ENCODE data around the gene CWC27.
A peak's percentile ranks its signal among the peaks of the same experiment; 100 is the strongest.

Gene CWC27, protein sequence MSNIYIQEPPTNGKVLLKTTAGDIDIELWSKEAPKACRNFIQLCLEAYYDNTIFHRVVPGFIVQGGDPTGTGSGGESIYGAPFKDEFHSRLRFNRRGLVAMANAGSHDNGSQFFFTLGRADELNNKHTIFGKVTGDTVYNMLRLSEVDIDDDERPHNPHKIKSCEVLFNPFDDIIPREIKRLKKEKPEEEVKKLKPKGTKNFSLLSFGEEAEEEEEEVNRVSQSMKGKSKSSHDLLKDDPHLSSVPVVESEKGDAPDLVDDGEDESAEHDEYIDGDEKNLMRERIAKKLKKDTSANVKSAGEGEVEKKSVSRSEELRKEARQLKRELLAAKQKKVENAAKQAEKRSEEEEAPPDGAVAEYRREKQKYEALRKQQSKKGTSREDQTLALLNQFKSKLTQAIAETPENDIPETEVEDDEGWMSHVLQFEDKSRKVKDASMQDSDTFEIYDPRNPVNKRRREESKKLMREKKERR

DNA sequence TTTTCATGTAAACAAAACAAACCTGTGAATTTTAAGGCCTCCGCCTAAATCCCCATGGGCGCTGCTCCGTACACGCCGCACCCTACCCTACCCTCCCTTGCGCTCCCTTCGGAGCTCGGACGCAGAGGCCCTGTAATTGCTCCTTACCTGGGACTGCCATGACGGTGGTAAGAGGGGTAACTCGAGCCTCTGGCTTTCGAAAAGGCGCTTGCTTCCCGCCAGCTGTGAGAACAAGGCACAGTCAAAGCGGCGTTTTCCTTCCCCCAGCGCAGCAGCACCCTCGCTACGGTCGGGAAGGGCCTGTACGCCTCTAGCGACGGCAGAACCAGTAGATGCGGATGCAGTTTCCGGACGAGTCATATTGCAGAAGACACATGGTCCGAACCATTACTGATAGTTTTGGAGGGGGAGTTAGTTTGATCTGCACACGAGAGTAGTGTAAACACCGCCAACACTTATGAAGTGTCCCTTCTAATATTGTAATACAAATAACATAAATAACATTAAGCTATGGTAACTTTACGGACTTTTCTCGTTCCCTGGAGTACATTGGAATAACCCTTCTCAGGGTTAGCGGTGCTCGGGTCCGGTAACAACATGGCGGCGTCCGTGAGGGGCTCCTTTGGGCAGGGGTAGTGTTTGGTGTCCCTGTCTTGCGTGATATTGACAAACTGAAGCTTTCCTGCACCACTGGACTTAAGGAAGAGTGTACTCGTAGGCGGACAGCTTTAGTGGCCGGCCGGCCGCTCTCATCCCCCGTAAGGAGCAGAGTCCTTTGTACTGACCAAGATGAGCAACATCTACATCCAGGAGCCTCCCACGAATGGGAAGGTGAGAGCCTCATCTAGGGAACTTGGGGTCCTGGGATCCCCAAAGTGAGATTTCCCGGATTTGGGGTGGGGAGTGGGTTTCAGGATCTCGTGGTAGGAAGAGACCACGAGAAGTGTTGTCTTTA is at the start of gene CWC27, which contains the start of gene SREK1IP1:
Gene CWC27, plus strand, starts transcription at position 573 of the 955 bp plus-strand sequence. Its CDS starts 217 bp downstream, at position 790.
Gene SREK1IP1, minus strand, starts transcription at position 334 of the 955 bp plus-strand sequence. Its CDS starts 174 bp downstream, at position 160.
- peak; percentile 46 to 56 for DNase-seq (ENCODE audit: extremely low read depth in 1 of 2, low read depth in 1 of 2)

DNA sequence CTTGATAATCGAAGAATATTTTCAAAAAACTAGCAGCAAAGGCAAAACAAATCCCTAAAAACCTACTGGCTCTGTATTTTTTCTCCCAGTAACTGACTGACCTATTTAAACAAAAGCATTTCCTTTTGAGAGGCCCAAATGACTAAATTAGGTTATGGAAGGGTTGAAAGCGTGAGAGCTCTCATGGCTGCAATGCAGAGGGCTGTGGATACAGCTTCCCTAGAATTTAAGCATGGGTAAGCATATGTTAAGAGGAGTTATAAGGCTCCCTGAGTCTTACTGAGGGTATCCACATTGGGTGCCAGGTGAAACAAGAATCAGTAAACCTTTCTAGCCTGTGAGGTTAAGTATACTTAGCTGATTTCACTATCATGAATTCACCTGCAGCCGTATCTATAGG is 46.1 kb upstream of the CWC27 start:
- DNase-seq (ENCODE audit: extremely low read depth in 1 of 2, low read depth in 1 of 2) = no peak

DNA sequence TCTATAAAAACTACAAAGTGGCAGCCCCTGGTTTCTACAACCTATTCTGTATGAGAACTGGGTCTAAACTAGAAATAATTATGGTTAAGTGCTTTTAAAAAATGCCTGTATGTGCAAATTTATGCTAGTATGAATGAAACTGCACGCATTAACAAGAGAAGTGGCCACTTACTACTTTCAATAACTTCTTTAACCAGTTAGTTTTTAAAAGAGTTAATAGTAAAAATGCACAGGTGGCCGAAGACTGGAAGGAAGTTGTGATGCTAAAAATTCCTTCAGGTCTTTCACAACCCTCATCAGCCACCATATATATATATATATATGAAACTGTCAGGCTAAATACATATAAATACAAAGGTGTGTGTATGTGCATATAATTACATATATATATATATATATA is 41.6 kb upstream of the CWC27 start:
- DNase-seq (ENCODE audit: extremely low read depth in 1 of 2, low read depth in 1 of 2) = no peak

DNA sequence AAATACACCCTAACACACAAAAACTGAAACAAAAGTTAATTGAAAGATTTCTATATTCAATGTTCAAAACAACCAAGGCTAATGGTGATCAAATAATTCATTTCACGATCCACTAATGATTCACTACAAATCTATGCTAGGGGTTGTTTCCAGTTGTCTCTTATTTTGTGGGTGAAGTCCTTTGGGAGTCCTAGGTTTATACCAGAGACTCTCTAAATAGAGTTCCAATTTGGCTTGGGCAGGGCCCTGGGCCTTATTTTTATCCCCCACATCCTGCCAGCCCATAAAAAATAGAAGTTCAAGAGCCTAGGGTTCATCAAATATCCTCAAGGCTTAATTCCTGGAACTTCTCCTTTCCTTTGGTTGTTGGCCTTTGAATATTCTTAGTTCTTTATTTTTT is 26.3 kb upstream of the CWC27 start:
- no peak for DNase-seq (ENCODE audit: extremely low read depth in 1 of 2, low read depth in 1 of 2)

DNA sequence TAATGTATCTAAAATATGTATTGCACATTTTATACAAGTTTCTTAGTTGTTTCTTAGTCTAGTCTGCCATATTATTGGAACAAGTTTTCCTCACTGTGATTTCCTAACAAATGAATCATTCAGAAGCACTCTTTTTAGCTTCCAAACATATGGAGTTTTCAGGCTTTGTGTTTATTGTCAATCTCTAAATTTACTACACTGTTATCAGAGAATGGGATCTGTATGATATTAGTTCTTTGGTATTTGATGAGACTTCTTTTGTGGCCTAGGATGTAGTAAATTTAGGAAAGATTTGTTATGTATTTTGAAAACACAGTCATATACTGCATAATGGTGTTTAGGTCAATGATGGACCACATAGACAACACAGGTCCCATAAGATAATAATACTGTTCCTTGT is 25.9 kb upstream of the CWC27 start:
- no peak for DNase-seq (ENCODE audit: extremely low read depth in 1 of 2, low read depth in 1 of 2)

DNA sequence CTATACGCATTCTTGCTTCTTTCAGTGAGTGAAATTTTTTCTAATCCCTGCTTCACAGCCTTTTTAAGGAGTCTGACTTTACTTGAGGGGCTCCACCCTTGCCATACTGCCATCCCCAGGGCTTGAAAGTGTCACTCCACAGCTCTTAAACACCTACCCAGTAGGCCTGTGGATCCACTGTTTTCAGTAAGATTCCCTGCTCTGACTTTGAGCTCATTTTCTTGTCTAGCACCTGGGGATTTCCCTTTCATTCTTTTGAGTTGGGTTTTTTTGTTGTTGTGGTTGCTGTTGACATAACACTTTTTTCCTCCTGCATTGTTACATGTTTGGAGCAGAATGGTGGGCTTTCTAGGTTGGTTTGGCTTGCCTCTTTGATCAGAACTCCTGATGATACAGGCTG is 23.8 kb upstream of the CWC27 start:
- DNase-seq (ENCODE audit: extremely low read depth in 1 of 2, low read depth in 1 of 2) = no peak

DNA sequence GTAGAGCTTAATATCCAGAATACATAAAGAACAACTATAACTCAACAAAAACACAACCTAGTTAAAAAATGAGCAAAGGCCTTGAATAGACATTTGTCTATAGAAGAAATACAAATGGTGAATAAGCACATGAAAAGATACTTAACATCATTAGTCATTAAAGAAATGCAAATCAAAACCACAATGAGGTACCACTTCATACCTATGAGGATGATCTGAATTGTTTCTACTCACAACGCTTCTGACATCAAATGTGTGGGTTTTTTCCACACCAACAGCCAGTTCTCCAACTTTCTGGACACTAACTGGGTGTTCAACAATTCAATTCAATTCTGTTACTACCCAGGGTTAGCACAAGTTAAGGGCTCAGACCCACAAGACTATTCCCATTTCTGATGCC is 22.3 kb upstream of the CWC27 start:
- DNase-seq (ENCODE audit: extremely low read depth in 1 of 2, low read depth in 1 of 2) = no peak

DNA sequence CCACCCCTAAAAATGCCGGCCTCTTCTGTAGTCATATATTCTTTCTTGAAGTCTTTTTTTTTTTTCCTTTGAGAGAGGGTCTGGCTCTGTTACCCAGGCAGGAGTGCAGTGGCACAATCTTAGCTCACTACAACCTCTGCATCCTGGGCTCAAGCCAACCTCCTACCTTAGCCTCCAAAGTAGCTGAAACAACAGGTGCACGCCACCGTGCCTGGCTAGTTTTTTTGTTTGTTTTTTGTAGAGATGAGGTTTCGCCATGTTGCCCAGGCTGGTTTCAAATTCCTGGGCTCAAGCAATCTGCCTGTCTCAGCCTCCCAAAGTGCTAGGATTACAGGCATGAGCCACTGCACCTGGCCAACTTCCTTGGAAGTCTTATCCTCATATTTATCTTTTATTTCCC is 19.3 kb upstream of the CWC27 start:
- DNase-seq (ENCODE audit: extremely low read depth in 1 of 2, low read depth in 1 of 2) = no peak

DNA sequence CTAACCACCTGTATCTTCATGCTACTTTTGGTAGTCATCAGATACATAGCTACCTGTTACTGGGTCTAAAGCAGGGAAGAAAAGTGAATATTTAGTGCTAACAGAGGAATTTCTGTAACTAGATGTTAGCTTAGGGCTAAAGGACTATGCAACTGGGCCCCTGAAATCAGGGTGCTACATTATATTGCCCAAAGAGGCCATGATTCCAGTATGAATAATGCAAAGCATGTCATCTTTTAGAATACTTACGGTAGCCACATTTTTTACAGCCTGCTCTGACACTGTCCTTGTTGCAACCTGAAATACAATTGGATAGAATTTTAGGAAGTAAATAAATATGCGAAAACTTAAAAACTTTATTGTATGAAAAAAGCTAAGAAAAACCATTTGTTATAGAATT is 14.7 kb upstream of the CWC27 start:
- DNase-seq (ENCODE audit: extremely low read depth in 1 of 2, low read depth in 1 of 2) = no peak

DNA sequence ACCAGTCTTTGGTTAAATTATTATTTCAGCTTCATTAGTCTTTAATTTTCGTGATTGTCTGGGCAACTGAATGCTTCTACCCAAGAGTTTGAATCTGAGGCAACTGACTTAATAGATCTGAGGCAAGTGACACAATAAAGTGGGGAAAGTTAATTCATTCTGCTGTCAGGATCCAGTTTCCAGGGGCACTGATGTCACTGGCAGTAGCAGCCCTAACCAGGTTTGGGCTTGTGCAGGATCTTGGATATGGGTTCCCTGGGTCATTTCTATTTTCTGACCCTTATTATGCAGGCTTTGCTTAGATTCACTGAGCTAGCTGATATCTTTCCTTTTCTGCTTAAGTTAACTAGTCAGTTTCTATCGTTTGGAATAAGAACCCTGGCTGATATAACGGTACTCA is 9.8 kb upstream of the CWC27 start:
- DNase-seq (ENCODE audit: extremely low read depth in 1 of 2, low read depth in 1 of 2) = no peak

DNA sequence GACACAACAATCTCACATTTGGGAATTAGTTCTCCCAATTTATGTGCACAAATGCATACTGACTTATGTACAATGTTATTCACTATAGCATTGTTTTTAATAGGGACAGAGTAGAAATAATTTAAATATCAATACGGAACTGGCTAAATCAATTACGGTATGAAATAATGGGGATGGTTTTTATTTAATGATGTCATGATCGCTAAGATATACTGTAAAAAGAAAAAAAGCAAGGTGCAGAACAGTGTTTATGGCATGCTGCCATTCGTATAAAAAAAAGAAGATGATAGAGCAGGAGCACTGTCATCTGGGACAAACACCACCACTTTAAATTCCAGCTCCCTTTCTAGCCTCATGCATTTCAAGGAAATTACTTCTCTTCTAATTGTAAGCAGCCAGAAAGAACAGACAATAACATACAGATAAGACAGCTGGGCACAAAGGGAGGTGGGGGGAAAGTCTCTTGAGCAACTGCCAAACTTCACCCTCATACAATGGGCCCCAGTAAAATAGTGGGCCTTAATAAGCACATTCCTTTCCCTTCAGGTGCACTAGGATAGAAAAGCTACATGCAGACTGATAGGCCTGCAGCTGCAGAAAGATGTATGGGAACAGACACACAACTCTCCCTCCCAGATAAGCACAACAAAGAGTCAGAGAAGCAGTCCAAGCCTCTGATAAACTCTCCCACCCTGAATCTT is 8.6 kb upstream of the CWC27 start:
- no peak for DNase-seq (ENCODE audit: extremely low read depth in 1 of 2, low read depth in 1 of 2)

DNA sequence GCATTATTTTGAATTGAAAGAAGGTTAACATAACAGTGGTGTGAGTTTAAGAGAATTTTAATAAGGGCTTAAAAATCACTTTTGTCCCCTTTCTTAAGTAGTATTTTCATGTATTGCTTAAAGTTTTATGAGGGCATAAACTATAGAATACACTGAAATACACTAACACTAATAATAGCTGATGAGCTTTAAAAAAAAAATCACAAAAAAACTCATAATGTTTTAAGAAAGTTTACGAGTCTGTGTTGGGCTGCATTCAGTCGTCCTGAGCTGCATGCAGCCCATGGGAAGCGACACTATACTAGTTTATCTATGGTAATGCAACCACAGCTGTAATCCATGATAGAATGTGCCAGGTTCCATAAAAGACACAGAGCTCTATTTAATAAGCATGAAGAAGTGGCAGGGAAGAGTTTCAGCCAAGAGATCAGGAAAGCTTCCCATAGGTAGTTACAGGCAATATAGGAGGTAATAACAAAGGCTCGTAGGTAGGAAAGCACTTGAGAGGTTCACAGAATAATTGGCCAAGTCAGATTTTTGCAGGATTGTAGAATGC is 4.7 kb upstream of the CWC27 start:
- DNase-seq (ENCODE audit: extremely low read depth in 1 of 2, low read depth in 1 of 2) = no peak

DNA sequence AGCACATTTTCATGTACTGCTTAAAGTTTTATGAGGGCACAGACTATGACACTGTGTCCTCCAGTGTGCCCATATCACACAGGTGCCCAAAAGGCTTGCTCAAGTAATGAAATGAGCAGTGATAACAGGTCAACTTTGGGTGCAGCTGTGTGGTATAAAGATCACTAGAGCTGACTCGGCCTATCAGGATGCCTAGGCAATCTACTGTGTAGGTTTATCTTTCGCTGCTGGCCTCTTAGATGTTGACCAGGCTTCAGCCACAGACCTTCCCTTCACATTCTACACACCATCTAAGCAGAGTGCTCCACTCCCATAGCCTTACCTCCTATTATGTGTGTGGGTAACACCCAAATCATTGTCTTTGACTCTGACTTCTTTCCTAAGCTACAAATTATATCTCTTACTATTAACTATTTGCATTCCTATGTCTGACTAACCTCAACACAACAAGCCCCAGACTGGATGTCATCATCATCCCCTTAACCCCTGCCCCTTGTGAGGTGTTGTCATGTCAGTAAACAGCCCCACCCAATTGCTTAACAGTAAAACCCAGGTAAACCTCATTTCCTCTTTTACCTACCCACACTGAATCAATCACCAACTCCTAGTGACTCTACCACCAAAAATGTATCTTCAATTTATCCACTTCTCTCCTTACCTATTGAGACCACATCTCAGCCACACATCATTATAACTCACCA is 2.8 kb upstream of the CWC27 start:
- no peak for DNase-seq (ENCODE audit: extremely low read depth in 1 of 2, low read depth in 1 of 2)

DNA sequence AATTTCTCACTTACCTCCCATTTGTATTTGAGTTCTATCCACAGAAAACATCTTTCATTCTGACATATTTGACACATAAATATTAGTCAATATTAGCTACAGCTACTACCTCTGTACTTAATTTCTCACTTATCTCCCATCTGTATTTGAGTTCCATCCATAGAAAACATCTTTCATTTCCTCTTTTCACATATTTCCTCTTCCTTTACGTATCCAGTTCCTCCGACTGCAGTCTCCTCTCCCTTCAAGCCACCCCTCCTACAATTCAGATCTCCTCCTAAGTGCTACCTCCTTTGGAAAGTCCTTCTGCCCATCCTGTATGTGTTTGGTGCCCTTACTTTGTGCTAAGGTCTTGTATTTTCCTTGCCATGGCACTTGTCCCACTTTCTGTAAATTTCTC is 1.8 kb upstream of the CWC27 start:
- no peak for DNase-seq (ENCODE audit: extremely low read depth in 1 of 2, low read depth in 1 of 2)

DNA sequence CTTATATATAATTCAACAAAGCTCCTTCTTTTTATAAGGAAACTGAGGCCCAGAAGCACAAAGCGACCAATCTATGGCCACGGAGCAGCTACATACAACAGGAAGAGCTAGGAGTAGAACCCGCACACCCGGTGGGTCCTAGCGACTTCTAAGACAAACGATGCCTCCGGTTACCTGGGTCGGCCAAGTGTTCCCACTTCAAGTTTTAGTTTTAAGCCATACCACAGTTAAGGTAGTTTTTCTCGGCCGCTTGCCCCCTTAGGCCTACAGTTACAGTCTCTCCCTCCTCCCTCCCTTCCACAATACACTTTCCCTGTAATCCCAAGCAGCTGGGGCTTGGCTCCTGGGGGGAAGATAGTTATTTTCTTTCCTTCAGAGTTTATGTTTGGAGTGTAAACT is 772 bp upstream of the CWC27 start:
- DNase-seq (ENCODE audit: extremely low read depth in 1 of 2, low read depth in 1 of 2) = no peak

DNA sequence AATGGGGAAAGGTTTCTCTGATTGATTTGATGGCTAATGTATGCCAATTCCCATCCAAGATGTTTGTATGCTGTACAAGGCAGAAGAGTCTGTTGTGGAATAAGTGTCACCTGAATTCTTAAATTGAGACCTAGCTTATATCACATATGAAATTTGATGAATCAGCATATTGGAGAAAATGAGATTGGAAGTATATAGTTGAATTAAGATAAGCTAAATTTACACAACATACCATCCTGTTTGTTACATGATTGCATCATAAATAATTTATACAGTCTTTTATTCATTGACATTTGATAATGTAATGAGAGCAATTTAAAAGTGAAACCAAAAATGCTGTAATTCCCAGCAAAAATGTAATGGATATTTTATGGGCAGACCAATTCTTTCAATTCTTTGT is 1.1 kb downstream of the CWC27 start:
- DNase-seq (ENCODE audit: extremely low read depth in 1 of 2, low read depth in 1 of 2) = no peak

DNA sequence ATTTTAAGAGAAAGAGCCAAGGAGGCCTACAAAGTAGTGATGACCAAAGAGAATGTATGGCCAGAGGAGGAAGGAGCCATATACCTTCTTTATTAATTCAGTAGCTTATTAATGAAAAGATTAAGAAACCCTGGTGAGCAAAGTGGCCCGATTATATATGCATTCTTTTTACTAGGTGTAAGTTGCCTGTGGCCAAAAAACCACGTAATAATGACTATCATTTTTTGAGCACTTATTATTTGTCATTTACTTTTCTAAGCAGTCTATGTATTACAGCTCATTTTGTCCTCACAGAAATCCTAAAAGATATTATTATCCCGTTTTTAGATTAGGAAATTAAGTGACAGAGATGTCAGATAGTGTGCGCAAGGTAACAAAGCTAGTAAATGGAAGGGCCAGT is 3.0 kb downstream of the CWC27 start:
- DNase-seq (ENCODE audit: extremely low read depth in 1 of 2, low read depth in 1 of 2) = no peak

DNA sequence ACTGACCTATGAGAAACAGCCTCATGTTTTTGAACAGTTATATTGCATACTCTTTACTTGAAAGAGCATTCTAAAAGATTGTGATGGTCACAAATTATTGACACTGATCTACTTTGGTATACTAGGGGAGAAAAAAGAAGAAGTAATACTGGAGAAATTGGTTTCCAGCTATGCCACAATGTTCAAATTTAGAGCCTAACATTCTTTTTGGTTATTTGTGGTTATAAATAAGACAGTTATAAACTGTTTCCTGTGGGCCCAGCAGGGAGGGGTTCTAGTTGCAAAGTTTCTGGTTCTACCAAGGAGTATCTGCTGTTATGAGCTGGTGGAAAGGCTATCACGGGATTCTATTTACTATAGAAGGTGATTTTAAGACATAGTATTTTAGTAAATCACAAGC is 4.8 kb downstream of the CWC27 start:
- no peak for DNase-seq (ENCODE audit: extremely low read depth in 1 of 2, low read depth in 1 of 2)

DNA sequence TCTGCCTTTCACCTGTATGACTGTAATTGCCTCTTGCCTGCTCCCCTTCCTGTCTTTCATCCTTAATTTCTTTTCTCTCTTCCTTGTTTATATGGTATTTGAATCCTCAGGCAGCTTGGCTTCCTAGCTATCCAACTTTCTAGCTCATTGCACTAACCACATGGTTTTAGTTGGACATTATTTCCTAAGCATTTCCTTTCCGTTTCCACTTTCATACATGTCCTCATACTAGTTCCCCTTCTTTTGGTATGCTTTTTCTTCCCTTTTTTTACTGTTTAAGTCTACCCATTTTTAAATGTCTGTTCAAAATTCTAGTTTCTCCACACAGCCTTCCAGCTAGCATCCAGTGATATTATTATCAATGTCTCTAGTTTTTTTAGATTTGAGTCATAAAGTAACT is 6.6 kb downstream of the CWC27 start:
- no peak for DNase-seq (ENCODE audit: extremely low read depth in 1 of 2, low read depth in 1 of 2)

DNA sequence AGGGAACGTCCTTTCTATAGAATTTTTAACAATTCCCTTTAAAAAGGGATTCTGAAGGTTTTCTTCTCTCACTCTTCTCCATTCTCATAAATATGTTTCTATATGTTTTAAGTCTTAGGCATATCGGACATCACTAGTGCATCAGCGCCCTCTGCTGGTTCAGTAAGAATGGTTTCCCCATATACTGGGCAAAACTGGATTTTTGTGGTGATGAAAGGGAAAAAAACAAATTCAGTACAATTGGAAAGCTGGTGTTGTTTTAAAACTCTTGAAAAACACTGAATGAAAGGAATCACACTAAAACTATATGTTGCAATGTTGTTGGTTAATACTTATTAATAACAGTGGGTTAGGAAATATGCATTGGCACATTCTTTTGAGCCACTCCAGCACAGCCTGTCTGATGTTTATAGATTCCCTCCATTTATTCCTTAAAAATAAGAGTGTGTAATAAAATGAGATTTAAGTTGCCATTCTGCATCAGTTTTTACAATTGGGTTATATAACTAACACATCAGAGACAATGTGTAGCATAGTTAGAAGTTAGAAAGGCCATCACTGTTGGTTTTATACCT is 15.8 kb downstream of the CWC27 start:
- DNase-seq (ENCODE audit: extremely low read depth in 1 of 2, low read depth in 1 of 2) = peak; percentile 48 to 49

Measured in activated CD8-positive, alpha-beta memory T cell treated with anti-CD3 and anti-CD28 coated beads for 1 hour (primary cell).